SK-N-SH (cell line): Measurements from ENCODE around the gene PRR19. TPM values are rescaled to one million over a fixed set of nuclear protein-coding genes. Genes with fewer than 3 reads are reported as not detected.

Experiments used
- CTCF ChIA-PET: fragments of 300-600, 350-600 bp; formaldehyde crosslinking; extraction: SDS; loops from one replicate; lab custom pipeline; 2021; lab: Yijun Ruan, JAX
- POLR2A ChIA-PET: fragments of 350-600 bp; sonication (Branson Sonifier 250); formaldehyde crosslinking; extraction: SDS; loops from one replicate; lab custom pipeline; 2020; ENCODE audit warnings: antibody characterized with exemption, inconsistent platforms; lab: Yijun Ruan, JAX
- DNase-seq: peaks from one replicate; pipeline ENCODE4 v3.0.0; 2012
- H2AFZ ChIP-seq: fragments of 200-600 bp; sonication (generic); 2 replicates; pipeline ENCODE4 v1.8.1; 2016; ENCODE audit warnings: antibody characterized with exemption, mild to moderate bottlenecking, low read depth
- H3F3A ChIP-seq: fragments of 200-600 bp; sonication (generic); replicated peaks from 2 replicates; pipeline ENCODE3; 2016; ENCODE audit warnings: antibody characterized with exemption, mild to moderate bottlenecking; ENCODE audit not compliant: insufficient read depth
- H3K27ac ChIP-seq, 2 experiments: fragments of 200-500 bp in 1 of 2; fragments of 200-600 bp in 1 of 2; sonication (Bioruptor generic) in 1 of 2; sonication (generic), shearing (Covaris generic) in 1 of 2; 2 replicates each; pipeline versions ENCODE4 v1.5.1 to v1.6.1; 2014 to 2016; ENCODE audit warnings: low read depth in 2 of 2, inconsistent platforms in 1 of 2, low read length in 1 of 2, mild to moderate bottlenecking in 1 of 2, mixed read lengths in 1 of 2
- H3K27me3 ChIP-seq: fragments of 200-600 bp; sonication (generic), shearing (Covaris generic); 2 replicates; pipeline ENCODE4 v1.6.1; 2016; ENCODE audit warnings: mixed run types; ENCODE audit not compliant: insufficient read depth
- H3K36me3 ChIP-seq, 2 experiments: fragments of 200-500 bp in 1 of 2; fragments of 200-600 bp in 1 of 2; sonication (Bioruptor generic) in 1 of 2; sonication (generic) in 1 of 2; replicated peaks in 1 of 2; 2 replicates each; pipeline versions ENCODE3 to v1.5.1; 2014 to 2016; ENCODE audit warnings: low read length in 1 of 2, mild to moderate bottlenecking in 1 of 2; ENCODE audit not compliant: insufficient read depth in 2 of 2, control insufficient read depth in 1 of 2
- H3K4me1 ChIP-seq, 2 experiments: fragments of 200-500 bp in 1 of 2; fragments of 200-600 bp in 1 of 2; sonication (Bioruptor generic) in 1 of 2; sonication (generic), shearing (Covaris generic) in 1 of 2; 2 replicates each; pipeline versions ENCODE4 v1.5.1 to v1.6.1; 2014 to 2016; ENCODE audit warnings: low read depth in 1 of 2, low read length in 1 of 2, mixed run types in 1 of 2; ENCODE audit not compliant: insufficient read depth in 2 of 2, control insufficient read depth in 1 of 2
- H3K4me2 ChIP-seq: fragments of 200-600 bp; sonication (generic), shearing (Covaris generic); 2 replicates; pipeline ENCODE4 v1.6.1; 2017; ENCODE audit warnings: mixed run types
- H3K4me3 ChIP-seq, 2 experiments: fragments of 200-500 bp in 1 of 2; fragments of 200-600 bp in 1 of 2; sonication (Bioruptor generic) in 1 of 2; sonication (generic), shearing (Covaris generic) in 1 of 2; 2 replicates each; pipeline versions ENCODE4 v1.5.1 to v1.8.1; 2014 to 2016; ENCODE audit warnings: low read depth in 2 of 2, inconsistent platforms in 1 of 2, low read length in 1 of 2, mild to moderate bottlenecking in 1 of 2, mixed read lengths in 1 of 2, moderate library complexity in 1 of 2
- H3K79me2 ChIP-seq: fragments of 200-600 bp; sonication (generic); 2 replicates; pipeline ENCODE4 v1.8.1; 2017; ENCODE audit warnings: mild to moderate bottlenecking; ENCODE audit not compliant: insufficient read depth
- H3K9ac ChIP-seq: fragments of 200-600 bp; sonication (generic); 2 replicates; pipeline ENCODE4 v1.6.1; 2017; ENCODE audit warnings: mixed run types
- H3K9me2 ChIP-seq: fragments of 200-600 bp; sonication (generic); 2 replicates; pipeline ENCODE4 v1.6.1; 2017; ENCODE audit warnings: mixed run types
- H3K9me3 ChIP-seq: fragments of 200-600 bp; sonication (generic); 2 replicates; pipeline ENCODE4 v1.6.1; 2017; ENCODE audit warnings: mixed run types, mild to moderate bottlenecking, moderate library complexity
- H4K20me1 ChIP-seq: fragments of 200-600 bp; sonication (generic); 2 replicates; pipeline ENCODE4 v1.6.1; 2017; ENCODE audit warnings: mild to moderate bottlenecking, mixed run types; ENCODE audit not compliant: insufficient read depth
- CHD2 ChIP-seq: fragments of 150-350 bp; IDR thresholded peaks from 2 replicates; pipeline ENCODE4 v1.6.1; 2018; ENCODE audit warnings: low read length; ENCODE audit not compliant: partially characterized antibody
- ELF1 ChIP-seq: IDR thresholded peaks from 2 replicates; pipeline ENCODE4 v1.4.0; 2012
- EZH2phosphoT487 ChIP-seq: fragments of 200-600 bp; sonication (generic); IDR thresholded peaks from 2 replicates; pipeline ENCODE4 v1.6.1; 2017; ENCODE audit warnings: low read depth, mixed run types, mild to moderate bottlenecking, antibody characterized with exemption, moderate library complexity, borderline replicate concordance
- FOSL2 ChIP-seq: IDR thresholded peaks from 2 replicates; pipeline ENCODE4 v1.4.0; 2012; ENCODE audit warnings: low read depth, mild to moderate bottlenecking, moderate library complexity, borderline replicate concordance
- GABPA ChIP-seq: IDR thresholded peaks from 2 replicates; pipeline ENCODE4 v1.4.0; 2012; ENCODE audit warnings: low read depth, mild to moderate bottlenecking
- IRF3 ChIP-seq: fragments of 150-350 bp; IDR thresholded peaks from 2 replicates; pipeline ENCODE4 v1.6.1; 2016; ENCODE audit warnings: mild to moderate bottlenecking, low read depth, low read length
- MAX ChIP-seq: IDR thresholded peaks from 2 replicates; pipeline ENCODE4 v1.4.0; 2012; ENCODE audit warnings: low read depth
- MEF2A ChIP-seq: IDR thresholded peaks from 2 replicates; pipeline ENCODE4 v1.4.0; 2012; ENCODE audit warnings: low read depth, borderline replicate concordance
- MXI1 ChIP-seq: IDR thresholded peaks from 2 replicates; pipeline ENCODE4 v1.6.1; 2012; ENCODE audit warnings: mild to moderate bottlenecking, low read depth, low read length, improper control_type of control experiment
- NFIC ChIP-seq: IDR thresholded peaks from 2 replicates; pipeline ENCODE4 v1.4.0; 2012; ENCODE audit warnings: borderline replicate concordance
- NRF1 ChIP-seq: IDR thresholded peaks from 2 replicates; pipeline ENCODE4 v1.6.1; 2012; ENCODE audit warnings: low read depth, mild to moderate bottlenecking, low read length
- RXRA ChIP-seq: IDR thresholded peaks from 2 replicates; pipeline ENCODE4 v1.4.0; 2012; ENCODE audit warnings: low read depth, mild to moderate bottlenecking, borderline replicate concordance
- YY1 ChIP-seq: IDR thresholded peaks from 2 replicates; pipeline ENCODE4 v1.4.0; 2012; ENCODE audit warnings: low read depth, mild to moderate bottlenecking
- WGBS: methylation state at CpG from one replicate; pipeline ENCODE4 v1.1.6; 2017; ENCODE audit warnings: low lambda C conversion rate; 5-methylcytosine and 5-hydroxymethylcytosine counted together
- polyA plus RNA-seq, 3 experiments: library from polyadenylated mRNA; depleted of rRNA; stranded (reverse); fragments of >200 nt; gene quantifications; 2 replicates each; pipeline ENCODE4 v1.2.3, GENCODE V29; 2012
- TF ChIP-seq, protein P1 (sequence below): IDR thresholded peaks from 2 replicates; pipeline ENCODE4; 2012
- TF ChIP-seq, protein P2 (sequence below): IDR thresholded peaks from 2 replicates; pipeline ENCODE4 v1.4.0; 2012; ENCODE audit warnings: low read depth, borderline replicate concordance
- TF ChIP-seq, protein P3 (sequence below): fragments of 150-350 bp; IDR thresholded peaks from 2 replicates; pipeline ENCODE4 v1.6.1; 2017; ENCODE audit warnings: antibody characterized with exemption, low read length, low read depth, borderline replicate concordance

Gene PRR19
- polyA plus RNA-seq, 1 of the 3 experiments (the other 2 are of a cell fraction): 1.3 TPM

DNA sequence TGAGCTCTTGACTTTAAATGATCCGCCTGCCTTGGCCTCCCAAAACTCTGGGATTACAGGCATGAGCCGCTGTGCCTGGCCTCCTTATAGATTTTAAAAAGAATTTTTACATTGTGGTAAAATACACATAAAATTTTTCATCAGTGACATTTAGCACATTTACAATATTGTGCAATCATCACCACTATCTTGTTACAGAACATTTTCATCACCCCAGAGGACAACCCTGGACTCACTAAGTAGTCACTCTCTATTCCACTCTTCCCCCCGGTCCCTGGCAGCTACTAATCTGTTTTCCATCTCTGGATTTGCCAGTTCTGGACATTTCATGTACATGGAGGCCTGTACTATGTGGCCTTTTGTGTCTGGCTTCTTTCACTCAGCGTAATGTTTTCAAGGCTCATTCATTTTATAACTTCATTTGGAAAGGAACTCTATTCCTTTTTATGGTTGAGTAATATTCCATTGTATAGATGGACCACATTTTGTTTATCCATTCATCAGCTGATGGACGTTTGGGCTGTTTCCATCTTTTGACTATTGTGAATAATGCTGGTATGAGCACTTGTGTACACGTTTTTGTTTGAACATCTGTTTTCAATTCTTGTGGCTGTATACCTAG, 43.4 kb downstream of the PRR19 start:
- Histone ChIP-seq H3K79me2 (no peaks in the 10 kb centered on the region), H2AFZ (no peak overlapping the region), H3K9ac (no peak overlapping the region), H3K9me2 (no peaks in the 10 kb centered on the region), H3K9me3 (no peaks in the 10 kb centered on the region), H4K20me1 (no peaks in the 10 kb centered on the region), H3K36me3 (peaks cover 7 to 8% of the 10 kb centered on the region in 2 experiments), H3K27me3 (no peaks in the 10 kb centered on the region), H3K4me1 (no peaks in the 10 kb centered on the region; a peak in 1 of 4 replicates), H3K4me2 (no peak overlapping the region), H3K4me3 (no peak overlapping the region), H3K27ac (no peak overlapping the region), H3F3A (no peaks in the 10 kb centered on the region)
- WGBS: 71% methylated on average over 6 of the region's 6 CpGs
- ChIA-PET CTCF (interaction anchor here (0.7 to 1.9 kb wide), 4 partner anchors 9 to 178 kb away, joined by 3 to 7 read pairs (median 4); no protein-coding TSS in a partner anchor), POLR2A (no interaction called here)
- TF ChIP-seq MEF2A: no peak
- TF ChIP-seq, protein P1, sequence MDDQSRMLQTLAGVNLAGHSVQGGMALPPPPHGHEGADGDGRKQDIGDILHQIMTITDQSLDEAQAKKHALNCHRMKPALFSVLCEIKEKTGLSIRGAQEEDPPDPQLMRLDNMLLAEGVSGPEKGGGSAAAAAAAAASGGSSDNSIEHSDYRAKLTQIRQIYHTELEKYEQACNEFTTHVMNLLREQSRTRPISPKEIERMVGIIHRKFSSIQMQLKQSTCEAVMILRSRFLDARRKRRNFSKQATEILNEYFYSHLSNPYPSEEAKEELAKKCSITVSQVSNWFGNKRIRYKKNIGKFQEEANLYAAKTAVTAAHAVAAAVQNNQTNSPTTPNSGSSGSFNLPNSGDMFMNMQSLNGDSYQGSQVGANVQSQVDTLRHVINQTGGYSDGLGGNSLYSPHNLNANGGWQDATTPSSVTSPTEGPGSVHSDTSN: no peak
- TF ChIP-seq, protein P2, sequence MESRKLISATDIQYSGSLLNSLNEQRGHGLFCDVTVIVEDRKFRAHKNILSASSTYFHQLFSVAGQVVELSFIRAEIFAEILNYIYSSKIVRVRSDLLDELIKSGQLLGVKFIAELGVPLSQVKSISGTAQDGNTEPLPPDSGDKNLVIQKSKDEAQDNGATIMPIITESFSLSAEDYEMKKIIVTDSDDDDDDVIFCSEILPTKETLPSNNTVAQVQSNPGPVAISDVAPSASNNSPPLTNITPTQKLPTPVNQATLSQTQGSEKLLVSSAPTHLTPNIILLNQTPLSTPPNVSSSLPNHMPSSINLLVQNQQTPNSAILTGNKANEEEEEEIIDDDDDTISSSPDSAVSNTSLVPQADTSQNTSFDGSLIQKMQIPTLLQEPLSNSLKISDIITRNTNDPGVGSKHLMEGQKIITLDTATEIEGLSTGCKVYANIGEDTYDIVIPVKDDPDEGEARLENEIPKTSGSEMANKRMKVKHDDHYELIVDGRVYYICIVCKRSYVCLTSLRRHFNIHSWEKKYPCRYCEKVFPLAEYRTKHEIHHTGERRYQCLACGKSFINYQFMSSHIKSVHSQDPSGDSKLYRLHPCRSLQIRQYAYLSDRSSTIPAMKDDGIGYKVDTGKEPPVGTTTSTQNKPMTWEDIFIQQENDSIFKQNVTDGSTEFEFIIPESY: no peak
- TF ChIP-seq, protein P3, sequence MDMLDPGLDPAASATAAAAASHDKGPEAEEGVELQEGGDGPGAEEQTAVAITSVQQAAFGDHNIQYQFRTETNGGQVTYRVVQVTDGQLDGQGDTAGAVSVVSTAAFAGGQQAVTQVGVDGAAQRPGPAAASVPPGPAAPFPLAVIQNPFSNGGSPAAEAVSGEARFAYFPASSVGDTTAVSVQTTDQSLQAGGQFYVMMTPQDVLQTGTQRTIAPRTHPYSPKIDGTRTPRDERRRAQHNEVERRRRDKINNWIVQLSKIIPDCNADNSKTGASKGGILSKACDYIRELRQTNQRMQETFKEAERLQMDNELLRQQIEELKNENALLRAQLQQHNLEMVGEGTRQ: no peak
- TF ChIP-seq IRF3: no peak
- no peak for TF ChIP-seq YY1
- TF ChIP-seq EZH2phosphoT487: no peak
- TF ChIP-seq MXI1: no peak
- DNase-seq: no peak

- no peaks in the 10 kb centered on the region for H3K79me2 ChIP-seq
- H2AFZ ChIP-seq: no peak overlapping the region
- no peaks in the 10 kb centered on the region for H3K9me2 ChIP-seq
- DNase-seq: no peak
- H3K27me3 ChIP-seq: no peaks in the 10 kb centered on the region
- no peaks in the 10 kb centered on the region for H4K20me1 ChIP-seq
- H3K4me1 ChIP-seq: no peaks in the 10 kb centered on the region; a peak in 1 of 4 replicates
- no peak overlapping the region for H3K9ac ChIP-seq
- ChIA-PET CTCF (no interaction called here), POLR2A (no interaction called here)
- H3K4me2 ChIP-seq: no peak overlapping the region
- WGBS: 95% methylated on average over 14 of the region's 14 CpGs
- H3F3A ChIP-seq: no peaks in the 10 kb centered on the region
- no peaks in the 10 kb centered on the region for H3K9me3 ChIP-seq
- peaks cover 7 to 8% of the 10 kb centered on the region in 2 experiments for H3K36me3 ChIP-seq
- no peak overlapping the region for H3K4me3 ChIP-seq
- no peak overlapping the region for H3K27ac ChIP-seq
- TF ChIP-seq MAX: no peak
- TF ChIP-seq ELF1: no peak
- TF ChIP-seq RXRA: no peak
- TF ChIP-seq GABPA: no peak
- TF ChIP-seq, protein P1: no peak
- TF ChIP-seq FOSL2: no peak
- TF ChIP-seq CHD2: no peak
- no peak for TF ChIP-seq NRF1
- no peak for TF ChIP-seq NFIC
- no peak for TF ChIP-seq MXI1
Observed at GRCh38 chr19:42348211-42348610, 46.3 kb downstream of the PRR19 start.
